SK-N-SH treated with all-trans-retinoic acid at 6 μM for 48 hours (cell line): ENCODE measurements around the gene GRIN3A.

Source experiments
- OSR1 ChIP-seq: fragments of 250-450 bp; sonication (Bioruptor Pico); IDR thresholded peaks from 2 replicates; pipeline ENCODE4 v1.8.0; 2022; ENCODE audit warnings: moderate library complexity, mild to moderate bottlenecking, inconsistent platforms
- PPARA ChIP-seq: fragments of 250-450 bp; sonication (Bioruptor Pico); IDR thresholded peaks from 2 replicates; pipeline ENCODE4 v1.5.0; 2020; ENCODE audit warnings: mild to moderate bottlenecking, borderline replicate concordance
- ZNF8 ChIP-seq: fragments of 450-650 bp; formaldehyde crosslinking; IDR thresholded peaks from 2 replicates; pipeline ENCODE4 v1.5.0; 2020; ENCODE audit warnings: mild to moderate bottlenecking, moderate library complexity

DNA sequence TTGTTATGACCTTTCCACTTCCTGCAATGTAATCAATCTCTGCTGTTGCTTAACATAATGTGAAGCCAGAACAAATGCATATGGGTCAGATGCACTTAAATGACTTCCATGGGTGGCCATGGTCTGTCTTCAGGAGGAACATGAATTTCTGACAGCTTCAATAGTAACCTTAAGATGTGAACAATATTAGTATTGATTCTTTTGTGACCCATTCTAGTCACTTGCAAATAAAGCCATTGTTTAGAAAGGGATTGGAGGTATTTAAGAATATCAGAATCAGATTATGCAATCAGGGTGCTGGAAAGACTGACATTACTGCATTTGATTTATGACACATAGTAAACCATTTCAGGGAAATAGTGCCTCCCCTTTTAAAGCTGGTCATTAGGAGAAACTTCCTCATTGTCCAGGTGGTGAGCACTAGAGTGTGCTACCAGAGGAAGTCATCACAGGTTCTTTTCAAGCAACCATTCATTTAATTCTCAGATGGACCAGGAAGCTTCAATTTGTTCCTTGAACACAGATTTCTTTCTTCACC, 32.1 kb downstream of the GRIN3A start:
- TF ChIP-seq ZNF8 (no peak), OSR1 (CRISPR knock-in tag) (no peak), PPARA (CRISPR knock-in tag) (no peak)
